HG02852 (cell line): ENCODE results near the gene SPRN.
"Not testable (repeated sequence)": the region's sequence is repeated elsewhere in the genome, so short reads cannot be mapped to it uniquely, and the experiment has no call there.

Experiments used
- ATAC-seq: cut with Tn5 transposase; IDR thresholded peaks from one replicate; pipeline ENCODE4 v1.9.1; 2021; ENCODE audit warnings: mild to moderate bottlenecking, moderate library complexity; ENCODE audit not compliant: unreplicated experiment

Gene SPRN

GRCh38 chr10:133424601-133425000, at the start of gene SPRN:
TSS of gene SPRN (minus strand) at chr10:133424625. CDS start at chr10:133423681, 944 bp downstream.
- ATAC-seq, result not testable (repeated sequence)

GRCh38 chr10:133474027-133474426, 49.6 kb upstream of the SPRN start:
- no peak for ATAC-seq

GRCh38 chr10:133473270-133473669, 48.8 kb upstream of the SPRN start:
- ATAC-seq, result no peak

GRCh38 chr10:133471300-133472109, 47.1 kb upstream of the SPRN start:
- no peak for ATAC-seq

GRCh38 chr10:133469205-133469604, 44.8 kb upstream of the SPRN start:
- not testable (repeated sequence) for ATAC-seq

- ATAC-seq, result no peak
Measured at GRCh38 chr10:133467286-133467911, 43.0 kb upstream of the SPRN start.

GRCh38 chr10:133466683-133467275, 42.4 kb upstream of the SPRN start:
- no peak for ATAC-seq

- no peak for ATAC-seq
Measured at GRCh38 chr10:133465950-133466474, 41.6 kb upstream of the SPRN start.

- no peak for ATAC-seq
Measured at GRCh38 chr10:133465191-133465949, 40.9 kb upstream of the SPRN start.

GRCh38 chr10:133464582-133465031, 40.2 kb upstream of the SPRN start:
- ATAC-seq, result no peak

- no peak for ATAC-seq
Measured at GRCh38 chr10:133462512-133463305, 38.3 kb upstream of the SPRN start.

- ATAC-seq, result no peak
Measured at GRCh38 chr10:133461841-133462240, 37.4 kb upstream of the SPRN start.

GRCh38 chr10:133461027-133461426, 36.6 kb upstream of the SPRN start:
- no peak for ATAC-seq

GRCh38 chr10:133460208-133460769, 35.9 kb upstream of the SPRN start:
- ATAC-seq, result no peak

- ATAC-seq, result no peak
Measured at GRCh38 chr10:133459454-133460207, 35.2 kb upstream of the SPRN start.

GRCh38 chr10:133458710-133459453, 34.5 kb upstream of the SPRN start:
- no peak for ATAC-seq

GRCh38 chr10:133458021-133458709, 33.7 kb upstream of the SPRN start:
- no peak for ATAC-seq
